ENCODE data around the gene OR13C8.

GRCh38 chr9:104577263-104577662 lies 8.3 kb downstream of the OR13C8 start:
- TF ChIP-seq CTCF (IDR thresholded peaks at IDR 0.05 in 4 of 5, conservative IDR thresholded peaks at IDR 0.05 in 1 of 5) (no peak), POLR2A (IDR thresholded peaks at IDR 0.05) (no peak)
